AG09309 (cell line): ENCODE measurements around the gene RNF208.
A peak's percentile ranks its signal among the peaks of the same experiment; 100 is the strongest.

Experiments
- DNase-seq: peaks from one replicate; pipeline ENCODE4 v3.0.0-alpha.2; 2010; ENCODE audit warnings: low read depth
- H3K4me3 ChIP-seq: 2 replicates; pipeline ENCODE4 v1.5.1; 2011; ENCODE audit warnings: mild to moderate bottlenecking, low read depth, low read length, moderate library complexity; ENCODE audit not compliant: control insufficient read depth
- TF ChIP-seq, protein P1 (sequence below): IDR thresholded peaks from 2 replicates; pipeline ENCODE4 v1.5.1; 2011; ENCODE audit warnings: mild to moderate bottlenecking, low read depth, low read length, inconsistent platforms; ENCODE audit not compliant: insufficient read depth, control insufficient read depth; ENCODE audit errors: missing control alignments

RNF208 gene

GRCh38 chr9:137175345-137175961 lies 46.6 kb downstream of the RNF208 start:
- DNase-seq: no peak
- no peak overlapping the region for H3K4me3 ChIP-seq
- TF ChIP-seq, protein P1, sequence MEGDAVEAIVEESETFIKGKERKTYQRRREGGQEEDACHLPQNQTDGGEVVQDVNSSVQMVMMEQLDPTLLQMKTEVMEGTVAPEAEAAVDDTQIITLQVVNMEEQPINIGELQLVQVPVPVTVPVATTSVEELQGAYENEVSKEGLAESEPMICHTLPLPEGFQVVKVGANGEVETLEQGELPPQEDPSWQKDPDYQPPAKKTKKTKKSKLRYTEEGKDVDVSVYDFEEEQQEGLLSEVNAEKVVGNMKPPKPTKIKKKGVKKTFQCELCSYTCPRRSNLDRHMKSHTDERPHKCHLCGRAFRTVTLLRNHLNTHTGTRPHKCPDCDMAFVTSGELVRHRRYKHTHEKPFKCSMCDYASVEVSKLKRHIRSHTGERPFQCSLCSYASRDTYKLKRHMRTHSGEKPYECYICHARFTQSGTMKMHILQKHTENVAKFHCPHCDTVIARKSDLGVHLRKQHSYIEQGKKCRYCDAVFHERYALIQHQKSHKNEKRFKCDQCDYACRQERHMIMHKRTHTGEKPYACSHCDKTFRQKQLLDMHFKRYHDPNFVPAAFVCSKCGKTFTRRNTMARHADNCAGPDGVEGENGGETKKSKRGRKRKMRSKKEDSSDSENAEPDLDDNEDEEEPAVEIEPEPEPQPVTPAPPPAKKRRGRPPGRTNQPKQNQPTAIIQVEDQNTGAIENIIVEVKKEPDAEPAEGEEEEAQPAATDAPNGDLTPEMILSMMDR: peak; percentile 28

- TF ChIP-seq, protein P1: no peak
- no peak for DNase-seq
Observed at GRCh38 chr9:137174722-137175293, 47.2 kb downstream of the RNF208 start.

GRCh38 chr9:137173796-137174664 lies 48.0 kb downstream of the RNF208 start:
- H3K4me3 ChIP-seq: no peak overlapping the region
- TF ChIP-seq, protein P1: no peak
- DNase-seq: no peak

More at GRCh38 chr9:137174722-137175293, 47.2 kb downstream of the RNF208 start:
- H3K4me3 ChIP-seq: no peak overlapping the region

- no peak overlapping the region for H3K4me3 ChIP-seq
- no peak for DNase-seq
- TF ChIP-seq, protein P1: no peak
Observed at GRCh38 chr9:137172901-137173795, 48.9 kb downstream of the RNF208 start.

DNA sequence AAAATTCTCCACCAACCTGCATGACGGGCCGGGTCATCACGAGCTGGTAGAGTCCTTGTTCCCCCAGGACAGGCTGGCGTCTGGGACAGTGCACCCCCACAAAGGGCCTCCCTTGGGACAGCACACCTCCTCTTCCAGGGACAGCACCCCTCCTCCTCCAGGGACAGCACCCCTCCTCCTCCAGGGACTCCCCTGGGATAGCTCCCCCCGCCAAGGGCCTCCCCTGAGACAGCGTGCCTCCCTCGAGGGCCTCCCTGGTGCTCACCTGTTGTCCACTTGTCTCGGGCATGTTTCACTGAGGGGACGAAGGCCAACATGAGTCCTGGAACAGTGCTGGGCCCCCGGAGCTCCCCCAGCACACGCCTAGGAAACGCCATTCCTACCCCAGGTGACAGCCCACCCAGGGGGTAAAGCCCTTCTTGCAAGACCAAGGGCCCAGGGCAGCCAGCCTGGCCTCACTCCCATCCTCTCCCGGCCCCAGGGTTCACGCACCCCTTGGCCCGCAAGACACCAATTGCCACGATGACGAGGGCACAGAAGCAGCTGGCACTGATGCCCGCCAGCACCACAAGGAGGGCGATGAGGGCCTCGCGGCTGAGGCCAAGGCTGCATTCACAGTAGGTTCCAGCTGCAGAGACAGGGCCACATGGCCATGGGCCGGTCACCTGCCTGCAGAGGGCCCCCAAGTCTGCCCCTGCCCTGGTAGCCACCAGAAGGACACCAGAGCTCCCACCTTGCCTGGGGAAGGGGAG lies 50.7 kb downstream of the RNF208 start:
- TF ChIP-seq, protein P1: no peak
- DNase-seq: no peak
- no peak overlapping the region for H3K4me3 ChIP-seq
